ENCODE data around the gene UBE2S.
"Not testable (repeated sequence)": the region's sequence is repeated elsewhere in the genome, so short reads cannot be mapped to it uniquely, and the experiment has no call there.

Gene UBE2S

DNA sequence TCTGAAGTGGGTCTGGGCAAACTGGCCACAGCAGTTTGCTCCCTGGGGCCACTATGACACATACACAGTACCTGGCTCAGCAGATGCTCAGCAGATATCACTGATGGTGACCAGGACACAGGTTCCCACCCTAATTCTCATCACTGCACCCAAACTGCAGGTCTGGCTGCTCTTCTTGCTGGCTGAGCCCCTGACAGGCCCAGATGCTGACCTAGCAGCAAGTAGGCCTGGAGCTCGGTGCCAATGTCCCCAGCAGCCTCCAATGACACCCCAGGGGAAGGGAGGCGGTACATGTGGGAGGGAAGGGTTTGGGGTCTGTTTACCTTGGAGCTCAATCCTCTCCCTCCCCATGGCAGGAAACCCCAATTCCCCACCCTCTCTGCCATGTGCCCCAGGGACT is 5.1 kb downstream of the UBE2S start:
- Mint-ChIP-seq H3K27ac (peak overlapping the region; percentile 80), H3K9me3 (no peaks in the 10 kb centered on the region), H3K27me3 (ENCODE audit: low read depth, poor library complexity) (peaks cover 6% of the 10 kb centered on the region), H3K36me3 (ENCODE audit: low read depth) (peaks cover 57% of the 10 kb centered on the region), H3K4me3 (no peak overlapping the region), H3K4me1 (peaks cover 45% of the 10 kb centered on the region)
- DNase-seq = no peak
- TF ChIP-seq, protein P1, sequence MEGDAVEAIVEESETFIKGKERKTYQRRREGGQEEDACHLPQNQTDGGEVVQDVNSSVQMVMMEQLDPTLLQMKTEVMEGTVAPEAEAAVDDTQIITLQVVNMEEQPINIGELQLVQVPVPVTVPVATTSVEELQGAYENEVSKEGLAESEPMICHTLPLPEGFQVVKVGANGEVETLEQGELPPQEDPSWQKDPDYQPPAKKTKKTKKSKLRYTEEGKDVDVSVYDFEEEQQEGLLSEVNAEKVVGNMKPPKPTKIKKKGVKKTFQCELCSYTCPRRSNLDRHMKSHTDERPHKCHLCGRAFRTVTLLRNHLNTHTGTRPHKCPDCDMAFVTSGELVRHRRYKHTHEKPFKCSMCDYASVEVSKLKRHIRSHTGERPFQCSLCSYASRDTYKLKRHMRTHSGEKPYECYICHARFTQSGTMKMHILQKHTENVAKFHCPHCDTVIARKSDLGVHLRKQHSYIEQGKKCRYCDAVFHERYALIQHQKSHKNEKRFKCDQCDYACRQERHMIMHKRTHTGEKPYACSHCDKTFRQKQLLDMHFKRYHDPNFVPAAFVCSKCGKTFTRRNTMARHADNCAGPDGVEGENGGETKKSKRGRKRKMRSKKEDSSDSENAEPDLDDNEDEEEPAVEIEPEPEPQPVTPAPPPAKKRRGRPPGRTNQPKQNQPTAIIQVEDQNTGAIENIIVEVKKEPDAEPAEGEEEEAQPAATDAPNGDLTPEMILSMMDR (IDR thresholded peaks at IDR 0.05) = no peak

GRCh38 chr19:55401390-55401789 is 6.2 kb downstream of the UBE2S start:
- H3K27me3 Mint-ChIP-seq (ENCODE audit: low read depth, poor library complexity); H3K9me3 Mint-ChIP-seq; H3K4me3 Mint-ChIP-seq; DNase-seq: not testable (repeated sequence)
- Mint-ChIP-seq H3K4me1 (peaks cover 37% of the 10 kb centered on the region), H3K36me3 (ENCODE audit: low read depth) (peaks cover 57% of the 10 kb centered on the region), H3K27ac (peak overlapping the region; percentile 80)

DNA sequence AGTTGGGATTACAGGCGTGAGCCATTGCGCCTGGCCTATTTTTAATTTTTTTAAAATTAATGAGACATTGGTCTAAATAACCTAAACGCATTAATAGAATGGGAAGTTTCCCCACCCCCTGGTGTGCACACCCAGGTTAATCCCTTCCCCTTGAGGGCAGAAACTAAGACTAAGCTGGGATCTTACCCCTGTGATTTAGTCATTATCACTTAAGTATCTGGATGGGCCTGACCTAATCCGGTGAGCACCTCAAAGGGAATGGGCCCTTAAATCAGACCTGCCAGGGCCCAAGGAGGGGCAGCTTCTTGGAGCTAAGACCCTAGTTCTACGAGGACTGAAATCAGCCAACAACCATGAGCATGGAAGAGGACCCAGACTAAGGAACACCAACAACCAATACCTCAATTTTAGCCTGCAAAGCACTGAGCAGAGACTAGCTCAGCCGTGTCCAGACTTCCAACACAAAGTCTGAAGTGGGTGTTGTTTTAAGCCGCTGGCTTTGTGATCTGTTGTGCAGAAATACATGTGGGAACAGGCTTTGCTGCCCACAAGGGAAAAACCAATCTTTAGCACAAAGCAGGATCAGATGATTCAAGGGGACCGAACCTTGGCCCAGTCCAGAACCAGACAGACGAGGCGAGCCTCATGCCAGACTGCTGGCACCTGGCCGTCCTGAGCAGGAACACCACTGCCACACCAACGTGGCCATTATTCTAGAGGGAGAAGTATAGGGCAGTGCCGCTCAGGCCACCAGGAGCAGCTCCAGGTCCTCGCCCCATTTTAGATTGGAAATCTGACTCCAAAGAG is 7.1 kb downstream of the UBE2S start:
- peaks cover 28% of the 10 kb centered on the region for H3K4me1 Mint-ChIP-seq
- H3K9me3 Mint-ChIP-seq = no peaks in the 10 kb centered on the region
- DNase-seq = no peak
- TF ChIP-seq, protein P1 (IDR thresholded peaks at IDR 0.05) = no peak
- H3K4me3 Mint-ChIP-seq = peak overlapping the region; percentile 15
- peak overlapping the region; percentile 93 for H3K27ac Mint-ChIP-seq
- H3K27me3 Mint-ChIP-seq (ENCODE audit: low read depth, poor library complexity) = peaks cover 6% of the 10 kb centered on the region
- H3K36me3 Mint-ChIP-seq (ENCODE audit: low read depth) = peaks cover 48% of the 10 kb centered on the region

DNA sequence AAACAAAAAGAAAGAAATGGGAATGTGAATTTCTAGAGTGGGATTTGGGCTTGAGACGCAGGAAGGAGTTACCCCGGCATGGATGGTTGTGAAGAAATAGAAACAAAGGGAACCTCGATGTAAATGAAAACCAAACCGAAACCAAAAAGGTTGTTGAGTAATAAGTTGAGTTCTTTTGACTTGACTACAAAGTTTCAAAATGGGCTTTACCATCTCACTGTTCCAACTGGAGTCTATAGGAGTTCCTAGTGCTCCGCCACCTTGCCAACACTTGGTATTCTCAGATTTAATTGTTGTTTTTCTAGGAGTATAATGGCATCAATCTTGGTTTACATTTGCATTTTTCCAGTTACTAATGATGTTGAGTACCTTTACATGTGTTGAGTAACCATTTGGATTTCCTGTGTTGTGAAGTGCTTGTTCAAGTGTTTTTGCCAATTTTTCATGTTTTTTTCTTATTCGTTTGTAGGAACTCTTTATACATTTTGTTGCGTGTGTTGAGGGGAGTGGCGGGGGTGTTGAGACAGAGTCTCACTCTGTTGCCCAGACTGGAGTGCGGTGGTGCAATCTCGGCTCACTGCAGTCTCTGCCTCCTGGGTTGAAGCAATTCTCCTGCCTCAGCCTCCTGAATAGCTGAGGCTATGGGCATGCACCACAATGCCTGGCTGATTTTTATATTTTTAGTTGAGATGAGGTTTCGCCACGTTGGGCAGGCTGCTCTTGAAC is 9.2 kb downstream of the UBE2S start:
- no peak overlapping the region for H3K4me3 Mint-ChIP-seq
- peak overlapping the region; percentile 91 for H3K27ac Mint-ChIP-seq

GRCh38 chr19:55392820-55393761 is 14.5 kb downstream of the UBE2S start:
- Mint-ChIP-seq H3K4me3 (peak overlapping the region; percentile 47), H3K27me3 (ENCODE audit: low read depth, poor library complexity) (peaks cover 3% of the 10 kb centered on the region), H3K36me3 (ENCODE audit: low read depth) (peaks cover 34% of the 10 kb centered on the region), H3K27ac (peak overlapping the region; percentile 44), H3K9me3 (no peaks in the 10 kb centered on the region), H3K4me1 (peaks cover 49% of the 10 kb centered on the region)
- TF ChIP-seq, protein P1 (IDR thresholded peaks at IDR 0.05) = no peak
- DNase-seq = no peak

More for the DNA sequence above, 9.2 kb downstream of the UBE2S start:
- TF ChIP-seq, protein P1 (IDR thresholded peaks at IDR 0.05) = no peak
- H3K4me1 Mint-ChIP-seq = peaks cover 22% of the 10 kb centered on the region
- H3K27me3 Mint-ChIP-seq (ENCODE audit: low read depth, poor library complexity) = peaks cover 3% of the 10 kb centered on the region
- DNase-seq = no peak
- peaks cover 36% of the 10 kb centered on the region for H3K36me3 Mint-ChIP-seq (ENCODE audit: low read depth)
- no peaks in the 10 kb centered on the region for H3K9me3 Mint-ChIP-seq

All from nephron progenitor cell (in vitro differentiated cells).